Right cardiac atrium (tissue), 5 donors: ENCODE data around the gene IMPG1. TPM values are rescaled to one million over a fixed set of nuclear protein-coding genes. Genes with fewer than 3 reads are reported as not detected.

Experiments used
- ATAC-seq, 2 donors: fragments of 200-7000 bp; cut with Tn5 transposase; one replicate each; pipeline versions ENCODE4 v1.8.0 to v1.9.1; 2020; ENCODE audit warnings: moderate library complexity in 2 of 2, mild to moderate bottlenecking in 1 of 2
- DNase-seq, 3 donors: peaks; one replicate each; pipeline ENCODE4 v3.0.0-alpha.2; 2020
- H3K27ac ChIP-seq: one replicate; pipeline ENCODE4 v1.5.1; 2013; ENCODE audit warnings: mild to moderate bottlenecking, low read length, control low read depth, moderate library complexity
- H3K27me3 ChIP-seq: one replicate; pipeline ENCODE4 v1.6.1; 2013; ENCODE audit not compliant: control insufficient read depth, insufficient read depth
- H3K4me1 ChIP-seq: one replicate; pipeline ENCODE4 v1.6.1; 2013; ENCODE audit warnings: low read length; ENCODE audit not compliant: control insufficient read depth, insufficient read depth
- H3K4me3 ChIP-seq: one replicate; pipeline ENCODE4 v1.5.1; 2013; ENCODE audit warnings: low read length, control low read depth
- H3K9me3 ChIP-seq: one replicate; pipeline ENCODE4 v1.6.1; 2013; ENCODE audit warnings: low read length; ENCODE audit not compliant: control insufficient read depth
- WGBS: extraction: QIAGEN DNeasy Blood & Tissue Kit; methylation state at CpG from one replicate; pipeline ENCODE4 v1.1.7; 2013; 5-methylcytosine and 5-hydroxymethylcytosine counted together
- intact Hi-C, 4 donors: fragments of 100-400 bp; cut with DNase I; formaldehyde crosslinking; loops; one replicate each; pipeline versions ENCODE4 v1.11.0 to v1.14.0; 2022 to 2023
- polyA plus RNA-seq: library from polyadenylated mRNA; stranded (reverse); fragments of 200-250 nt; gene quantifications from one replicate; pipeline ENCODE4 v1.2.3, GENCODE V29; 2013
- total RNA-seq, 4 donors: library from RNA; stranded (reverse); fragmentation: NEBNext Ultra II Directional; extraction: Animal tissue kit (Norgen Biotek cat#: 25700); gene quantifications; one replicate each; pipeline ENCODE4 v1.2.1, GENCODE V29; 2021
- donor health status: healthy with polysubstance abuse.
- donor health status: DM: no; HTN: yes; CAD: no.
- donor health status: DM: no; HTN: no; CAD: no.
- donor health status: DM: no; HTN: yes; CAD: no; lungs with severe emphysema.
- donor health status: DM: yes; HTN: yes; CAD: no.

Gene IMPG1
- total and polyA plus RNA-seq, 5 donors, result 0.29 to 0.31 TPM; not detected in 3

DNA sequence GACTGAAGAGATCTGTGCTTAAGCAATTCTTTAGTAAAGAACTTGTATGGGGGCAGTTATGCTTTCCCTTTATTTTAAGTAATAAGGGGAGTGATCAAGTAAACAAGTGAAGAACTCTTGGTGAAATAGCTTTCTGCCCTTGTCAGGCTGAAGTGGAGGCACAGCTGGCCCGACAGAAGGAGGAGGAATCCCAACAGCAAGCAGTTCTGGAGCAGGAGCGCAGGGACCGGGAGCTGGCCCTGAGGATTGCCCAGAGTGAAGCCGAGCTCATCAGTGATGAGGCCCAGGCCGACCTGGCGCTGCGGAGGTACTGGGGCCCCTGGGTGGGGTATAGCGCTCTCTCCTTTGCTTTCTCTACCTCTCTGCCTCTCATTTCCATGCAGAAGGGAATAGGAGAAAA lies 180.1 kb downstream of the IMPG1 start:
- ATAC-seq (peak in 1 of 2 donors; percentile 31), DNase-seq (no peak)
- H3K27me3 ChIP-seq, result no peaks in the 10 kb centered on the region
- no peak overlapping the region for H3K4me3 ChIP-seq
- WGBS, result 93% methylated on average over 8 of the region's 8 CpGs
- no peak overlapping the region for H3K27ac ChIP-seq
- H3K4me1 ChIP-seq, result no peaks in the 10 kb centered on the region
- intact Hi-C loops, result no loop called here
- no peaks in the 10 kb centered on the region for H3K9me3 ChIP-seq

DNA sequence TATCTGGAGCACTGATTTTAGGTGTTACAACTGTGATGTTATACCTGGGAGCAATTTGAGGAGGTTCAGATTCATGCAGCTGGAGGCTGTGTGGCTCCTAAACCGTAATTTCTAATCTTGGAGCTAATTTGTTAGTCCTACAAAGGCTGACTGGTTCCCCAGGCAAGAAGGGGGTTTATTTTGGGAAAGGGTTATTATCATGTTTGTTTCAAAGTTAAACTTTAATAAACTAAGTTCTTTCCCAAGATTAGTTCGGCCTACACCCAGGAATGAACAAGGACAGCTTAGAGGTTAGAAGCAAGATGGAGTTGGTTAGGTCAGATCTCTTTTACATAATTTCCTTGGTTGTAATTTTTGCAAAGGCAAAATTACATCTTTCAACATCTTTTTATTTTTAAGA lies 187.6 kb downstream of the IMPG1 start:
- intact Hi-C loops, result no loop called here
- Histone ChIP-seq H3K4me3 (no peak overlapping the region), H3K4me1 (no peaks in the 10 kb centered on the region), H3K27me3 (no peaks in the 10 kb centered on the region), H3K9me3 (no peaks in the 10 kb centered on the region), H3K27ac (no peak overlapping the region)
- no peak for ATAC-seq
- 95% methylated on average over 2 of the region's 2 CpGs for WGBS
- no peak for DNase-seq

DNA sequence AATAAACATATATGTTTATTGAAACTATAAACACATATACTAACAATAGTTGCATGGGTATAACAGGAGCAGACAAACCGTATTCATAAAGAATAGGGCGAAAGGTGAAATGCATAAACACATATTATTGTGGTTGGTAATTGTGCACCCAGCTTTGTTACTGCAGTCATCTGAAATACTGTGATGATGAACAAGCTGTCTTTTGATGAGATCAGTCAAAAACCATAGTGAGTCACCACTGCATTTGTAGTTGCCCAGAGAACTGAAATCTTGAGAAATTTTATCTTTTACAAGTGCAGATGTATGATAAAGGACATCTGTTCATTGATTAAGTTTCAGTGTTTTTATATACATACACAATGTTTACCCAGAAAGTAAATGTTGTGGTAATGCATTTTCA lies 189.7 kb downstream of the IMPG1 start:
- intact Hi-C loops, result no loop called here
- no peaks in the 10 kb centered on the region for H3K27me3 ChIP-seq
- no peak overlapping the region for H3K4me3 ChIP-seq
- DNase-seq (no peak), ATAC-seq (no peak)
- 58% methylated on average over 2 of the region's 2 CpGs for WGBS
- H3K4me1 ChIP-seq, result no peaks in the 10 kb centered on the region
- H3K27ac ChIP-seq, result no peak overlapping the region
- no peaks in the 10 kb centered on the region for H3K9me3 ChIP-seq

DNA sequence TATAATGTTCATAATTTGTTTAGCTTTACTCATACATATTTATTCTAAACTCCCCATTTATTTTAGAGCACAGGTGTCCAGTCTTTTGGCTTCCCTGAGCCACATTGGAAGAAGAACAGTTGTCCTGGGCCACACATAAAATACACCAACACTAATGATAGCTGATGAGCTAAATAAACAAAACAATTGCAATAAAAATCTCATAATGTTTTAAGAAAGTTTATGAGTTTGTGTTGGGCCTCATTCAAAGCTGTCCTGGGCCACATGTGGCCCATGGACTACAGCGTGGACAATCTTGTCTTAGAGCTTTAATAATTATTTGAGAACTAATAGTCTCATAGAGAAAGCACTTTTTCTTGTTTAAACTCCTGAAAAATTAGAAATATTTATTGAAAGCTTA lies 192.2 kb downstream of the IMPG1 start:
- no peak overlapping the region for H3K27ac ChIP-seq
- H3K9me3 ChIP-seq, result no peaks in the 10 kb centered on the region
- 97% methylated on average over 1 of the region's 1 CpG for WGBS
- no peaks in the 10 kb centered on the region for H3K4me1 ChIP-seq
- intact Hi-C loops, result no loop called here
- DNase-seq (no peak), ATAC-seq (no peak)
- no peaks in the 10 kb centered on the region for H3K27me3 ChIP-seq
- no peak overlapping the region for H3K4me3 ChIP-seq

DNA sequence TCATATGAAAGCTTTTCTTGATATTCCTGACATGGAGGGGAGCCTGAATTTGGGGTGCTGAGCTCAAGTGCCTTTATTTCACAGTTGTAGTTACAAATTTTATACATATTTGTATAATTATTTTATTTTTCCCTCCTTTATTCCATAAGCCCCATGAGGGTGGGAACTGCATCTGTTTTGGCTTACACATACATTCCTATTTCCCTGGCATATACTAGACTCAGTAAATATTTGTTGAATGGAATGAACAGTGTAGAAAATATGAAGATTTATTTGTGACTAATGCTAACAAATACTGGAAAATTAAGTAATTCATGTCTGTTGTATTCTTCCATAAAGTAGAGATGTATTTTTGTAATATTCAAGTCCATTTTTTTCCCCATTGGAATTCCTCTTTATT lies 196.3 kb downstream of the IMPG1 start:
- intact Hi-C loops, result no loop called here
- no peak for ATAC-seq
- H3K4me3 ChIP-seq, result no peak overlapping the region

DNA sequence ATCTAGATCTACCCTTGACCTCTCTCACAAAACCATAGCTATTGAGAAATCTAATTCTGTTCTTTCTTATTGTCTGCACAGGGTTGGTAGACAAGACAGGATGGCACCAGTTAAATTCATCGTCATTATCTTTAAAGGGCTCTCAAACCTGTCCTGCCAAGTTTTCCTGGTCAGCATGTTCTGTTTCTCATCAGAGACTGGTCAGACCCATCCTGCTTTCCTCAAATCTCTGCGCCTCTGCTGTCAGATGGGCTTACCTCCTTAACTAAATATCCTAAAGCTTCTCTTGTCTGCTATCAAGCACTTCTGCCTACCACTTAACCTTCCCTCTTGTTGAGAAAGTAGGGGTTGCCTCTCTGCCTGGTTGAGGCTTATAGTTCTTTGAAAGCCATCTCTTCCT lies 198.2 kb downstream of the IMPG1 start:
- ATAC-seq, result peak in 1 of 2 donors; percentile 36
- intact Hi-C loops, result no loop called here
- WGBS, result 46% methylated on average over 2 of the region's 2 CpGs
- Histone ChIP-seq H3K27me3 (no peaks in the 10 kb centered on the region), H3K9me3 (no peaks in the 10 kb centered on the region), H3K4me1 (no peaks in the 10 kb centered on the region), H3K4me3 (no peak overlapping the region), H3K27ac (no peak overlapping the region)
- no peak for DNase-seq

More for the DNA sequence above, 196.3 kb downstream of the IMPG1 start:
- Histone ChIP-seq H3K9me3 (no peaks in the 10 kb centered on the region), H3K27ac (no peak overlapping the region), H3K4me1 (no peaks in the 10 kb centered on the region), H3K27me3 (no peaks in the 10 kb centered on the region)
- no peak for DNase-seq
